Hepatocyte (in vitro differentiated cells): Measurements from ENCODE around the gene RFPL4A.
"Not testable (repeated sequence)": the region's sequence is repeated elsewhere in the genome, so short reads cannot be mapped to it uniquely, and the experiment has no call there.

Source experiments
- EZH2 ChIP-seq: fragments of 200-600 bp; sonication (generic); IDR thresholded peaks from 2 replicates; pipeline ENCODE4 v1.6.1; 2016; ENCODE audit warnings: antibody characterized with exemption, mild to moderate bottlenecking, borderline replicate concordance
- TF ChIP-seq, protein P1 (sequence below): fragments of 200-600 bp; sonication (generic); IDR thresholded peaks from 2 replicates; pipeline ENCODE4 v1.5.1; 2016; ENCODE audit warnings: antibody characterized with exemption, mild to moderate bottlenecking; ENCODE audit not compliant: poor library complexity

GRCh38 chr19:55768818-55769217 is 9.9 kb downstream of the RFPL4A start, which contains the start of gene RFPL4AL1:
- not testable (repeated sequence) for TF ChIP-seq EZH2
- TF ChIP-seq, protein P1, sequence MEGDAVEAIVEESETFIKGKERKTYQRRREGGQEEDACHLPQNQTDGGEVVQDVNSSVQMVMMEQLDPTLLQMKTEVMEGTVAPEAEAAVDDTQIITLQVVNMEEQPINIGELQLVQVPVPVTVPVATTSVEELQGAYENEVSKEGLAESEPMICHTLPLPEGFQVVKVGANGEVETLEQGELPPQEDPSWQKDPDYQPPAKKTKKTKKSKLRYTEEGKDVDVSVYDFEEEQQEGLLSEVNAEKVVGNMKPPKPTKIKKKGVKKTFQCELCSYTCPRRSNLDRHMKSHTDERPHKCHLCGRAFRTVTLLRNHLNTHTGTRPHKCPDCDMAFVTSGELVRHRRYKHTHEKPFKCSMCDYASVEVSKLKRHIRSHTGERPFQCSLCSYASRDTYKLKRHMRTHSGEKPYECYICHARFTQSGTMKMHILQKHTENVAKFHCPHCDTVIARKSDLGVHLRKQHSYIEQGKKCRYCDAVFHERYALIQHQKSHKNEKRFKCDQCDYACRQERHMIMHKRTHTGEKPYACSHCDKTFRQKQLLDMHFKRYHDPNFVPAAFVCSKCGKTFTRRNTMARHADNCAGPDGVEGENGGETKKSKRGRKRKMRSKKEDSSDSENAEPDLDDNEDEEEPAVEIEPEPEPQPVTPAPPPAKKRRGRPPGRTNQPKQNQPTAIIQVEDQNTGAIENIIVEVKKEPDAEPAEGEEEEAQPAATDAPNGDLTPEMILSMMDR: not testable (repeated sequence)
